Stimulated activated CD4-positive, alpha-beta T cell treated with anti-CD3 and anti-CD28 coated beads, Interleukin-1b, Interleukin-23, amount 100 ng/mL, for 1 hour (primary cell): Measurements from ENCODE around the gene TMEM106B.
"Not testable (repeated sequence)": the region's sequence is repeated elsewhere in the genome, so short reads cannot be mapped to it uniquely, and the experiment has no call there.

ENCODE experiments used
- DNase-seq, 2 donors: peaks; one replicate each; pipeline ENCODE4 v3.0.0-alpha.2; 2020; ENCODE audit warnings: low read depth in 2 of 2

The TMEM106B gene

DNA sequence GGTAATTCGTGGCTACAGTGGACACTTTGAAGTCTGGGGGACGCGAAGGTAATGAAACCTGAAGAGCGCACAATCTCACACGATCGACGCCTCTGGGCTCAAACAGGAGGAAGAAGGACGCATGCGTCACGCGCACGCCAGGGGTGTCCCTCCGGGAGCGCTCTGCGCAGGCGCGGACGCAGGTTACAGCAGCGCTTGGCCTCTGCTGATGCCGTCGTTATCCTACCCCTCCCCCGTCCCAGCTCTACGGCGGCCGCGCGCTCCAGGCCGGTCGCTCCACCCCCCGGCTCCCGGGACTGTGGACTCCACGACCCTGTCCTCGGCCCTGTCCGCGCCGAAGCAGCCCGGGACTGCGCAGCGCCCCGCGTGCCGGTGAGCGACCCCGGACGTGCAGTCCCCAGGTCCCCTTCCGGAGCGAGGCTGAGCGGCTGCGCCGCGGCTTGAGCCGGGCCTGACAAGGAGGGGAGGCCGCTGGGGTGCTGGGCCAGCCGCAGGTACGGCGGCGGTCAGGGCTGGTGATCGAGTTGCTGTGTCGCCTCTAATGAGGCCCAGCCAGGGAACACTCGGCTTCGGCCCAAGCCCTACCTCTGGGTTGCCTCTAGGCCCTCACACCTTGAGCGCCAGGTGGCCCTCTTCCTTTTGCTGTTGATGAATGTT lies at the start of gene TMEM106B:
Gene TMEM106B, plus strand, starts transcription at position 241 of the 657 bp plus-strand sequence. CDS start 3,517 bp downstream, outside the sequence.
- peak; percentile 91 to 93 for DNase-seq

DNA sequence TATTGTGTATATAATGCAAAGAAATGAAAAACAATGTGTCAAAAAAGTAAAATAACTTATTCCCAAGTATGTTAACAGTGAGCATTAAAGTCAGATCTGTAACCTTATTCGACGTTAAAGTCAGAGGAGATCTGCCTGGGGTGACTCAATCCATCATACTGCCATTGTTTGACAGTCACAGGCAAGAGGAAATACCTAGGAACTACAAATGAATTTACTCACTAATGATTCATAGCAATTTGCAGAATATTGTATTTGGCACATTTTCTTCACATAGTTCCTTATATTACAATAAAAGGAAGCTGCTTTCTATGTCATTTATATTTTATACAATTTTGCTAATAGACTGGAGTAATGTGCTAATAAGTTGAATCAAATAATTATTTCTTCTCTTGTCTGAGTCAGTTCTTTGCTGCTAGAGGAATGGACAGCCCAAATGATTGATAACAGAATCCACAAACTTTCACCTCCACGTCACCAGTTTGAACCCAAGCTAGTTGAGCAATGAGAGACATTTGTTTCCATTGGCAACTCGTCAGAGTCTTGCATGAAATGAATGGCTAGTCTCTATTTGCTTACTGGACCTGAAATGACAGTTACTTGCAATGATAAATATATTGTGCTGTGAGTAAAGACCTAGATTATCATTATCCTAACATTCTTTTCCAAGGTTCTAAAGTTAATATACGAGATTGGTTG lies 48.5 kb upstream of the TMEM106B start:
- DNase-seq, result no peak

DNA sequence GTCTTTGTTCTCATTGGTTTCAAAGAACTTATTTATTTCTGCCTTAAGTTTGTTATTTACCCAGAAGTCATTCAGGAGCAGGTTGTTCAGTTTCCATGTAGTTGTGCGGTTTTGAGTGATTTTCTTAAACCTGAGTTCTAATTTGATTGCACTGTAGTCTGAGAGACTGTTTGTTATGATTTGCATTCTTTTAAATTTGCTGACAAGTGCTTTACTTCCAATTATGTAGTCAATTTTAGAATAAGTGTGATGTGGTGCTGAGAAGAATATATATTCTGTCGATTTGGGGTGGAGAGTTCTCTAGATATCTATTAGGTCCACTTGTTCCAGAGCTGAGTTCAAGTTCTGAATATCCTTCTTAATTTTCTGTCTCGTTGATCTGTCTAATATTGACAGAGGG lies 43.0 kb upstream of the TMEM106B start:
- DNase-seq, result not testable (repeated sequence)

DNA sequence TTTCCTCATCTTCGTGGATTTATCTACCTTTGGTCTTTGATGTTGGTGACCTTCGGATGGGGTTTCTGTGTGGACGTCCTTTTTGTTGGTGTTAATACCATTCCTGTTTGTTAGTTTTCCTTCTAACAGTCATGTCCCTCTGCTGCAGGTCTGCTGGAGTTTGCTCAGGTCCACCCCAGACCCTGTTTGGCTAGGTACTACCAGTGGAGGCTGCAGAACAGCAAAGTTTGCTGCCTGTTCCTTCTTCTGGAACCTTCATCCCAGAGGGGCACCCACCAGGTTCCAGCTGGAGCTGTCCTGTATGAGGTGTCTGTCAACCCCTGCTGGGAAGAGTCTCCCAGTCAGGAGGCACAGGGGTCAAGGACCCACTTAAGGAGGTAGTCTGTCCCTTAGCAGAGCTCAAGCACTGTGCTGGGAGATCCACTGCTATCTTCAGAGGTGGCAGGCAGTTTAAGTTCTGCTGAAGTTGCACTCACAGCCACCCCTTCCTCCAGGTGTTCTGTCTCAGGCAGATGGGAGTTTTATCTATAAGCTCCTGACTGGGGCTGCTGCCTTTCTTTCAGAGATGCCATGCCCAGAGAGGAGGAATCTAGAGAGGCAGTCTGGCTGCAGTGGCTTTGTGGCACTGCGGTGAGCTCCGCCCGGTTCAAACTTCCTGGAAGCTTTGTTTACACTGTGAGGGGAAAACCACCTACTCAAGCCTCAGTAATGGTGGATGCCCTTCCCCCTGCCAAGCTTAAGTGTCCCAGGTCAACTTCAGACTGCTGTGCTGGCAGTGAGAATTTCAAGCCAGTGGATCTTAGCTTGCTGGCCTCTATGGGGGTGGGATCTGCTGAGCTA lies 40.9 kb upstream of the TMEM106B start:
- peak in 1 of 2 donors; percentile 5 for DNase-seq

DNA sequence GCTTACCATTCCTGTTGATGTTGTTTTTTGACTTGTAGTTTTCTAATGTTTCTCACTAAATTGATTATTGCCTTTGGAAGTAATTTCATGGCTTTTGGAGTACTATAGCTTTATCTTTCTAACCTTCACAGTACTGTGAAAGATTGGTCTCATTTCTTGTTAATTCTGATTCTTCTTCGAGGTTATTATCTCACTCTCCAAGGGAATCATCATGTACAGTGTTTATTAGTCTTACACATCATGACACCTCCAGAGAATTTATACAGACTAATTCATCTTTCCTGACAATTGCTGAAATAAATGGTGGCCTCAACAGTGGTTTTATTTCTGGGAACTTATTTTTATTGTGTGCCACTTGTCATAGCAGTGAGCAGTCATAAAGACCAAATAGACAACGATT lies 37.4 kb upstream of the TMEM106B start:
- no peak for DNase-seq

DNA sequence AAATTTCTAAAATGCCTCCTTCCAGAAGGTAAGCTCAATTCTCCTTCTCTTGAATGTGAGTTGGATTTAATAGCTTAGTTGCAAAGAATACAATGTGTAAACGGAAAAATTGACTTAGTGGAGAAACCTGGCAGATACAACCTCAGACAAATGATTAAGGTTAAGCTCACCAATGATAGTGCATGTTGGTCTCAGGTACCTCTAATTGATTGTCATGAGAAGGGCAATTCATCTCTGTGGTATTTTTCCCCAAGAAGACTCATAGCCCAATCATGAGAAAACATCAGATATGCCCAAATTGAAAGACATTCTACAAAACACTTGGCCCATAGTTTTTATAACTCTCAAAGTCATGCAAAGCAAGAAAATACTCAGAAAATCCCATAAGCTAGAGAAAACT lies 36.2 kb upstream of the TMEM106B start:
- no peak for DNase-seq

DNA sequence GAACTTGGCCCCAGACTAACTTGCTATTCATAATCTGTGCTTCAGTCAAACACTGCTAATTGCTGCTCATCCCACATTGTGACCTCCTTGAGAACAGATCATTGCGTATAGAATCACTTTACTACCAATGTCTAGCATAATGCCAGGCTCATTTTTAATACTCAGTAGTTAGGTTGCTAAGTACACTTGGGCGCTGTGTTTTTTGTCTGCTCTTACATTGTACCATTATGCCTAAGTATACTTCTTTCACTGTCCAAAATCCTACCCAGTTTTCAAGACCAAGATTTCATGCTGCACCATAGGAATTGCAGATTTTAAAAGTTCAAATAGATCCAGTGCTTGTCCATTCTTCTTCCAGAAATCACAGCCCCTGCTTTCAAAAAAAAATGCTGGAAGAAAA lies 32.8 kb upstream of the TMEM106B start:
- DNase-seq, result no peak

DNA sequence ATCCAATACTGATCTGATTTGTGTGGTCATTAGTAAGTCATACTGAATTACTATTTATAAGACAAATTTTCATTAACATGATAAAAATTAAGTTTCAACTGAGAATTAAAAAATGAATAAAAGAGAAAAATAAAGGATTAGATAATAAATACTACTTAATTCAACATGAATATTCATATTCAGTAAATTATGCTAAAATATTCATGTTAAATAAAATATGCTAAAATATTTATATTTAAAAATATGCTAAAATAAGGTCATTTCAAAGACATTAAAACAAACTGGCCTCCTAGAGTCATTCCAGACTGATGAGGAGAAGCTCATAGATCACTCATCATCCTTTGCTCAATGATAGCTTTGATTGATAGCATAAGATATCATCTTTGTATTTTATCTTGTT lies 16.7 kb upstream of the TMEM106B start:
- DNase-seq, result no peak

DNA sequence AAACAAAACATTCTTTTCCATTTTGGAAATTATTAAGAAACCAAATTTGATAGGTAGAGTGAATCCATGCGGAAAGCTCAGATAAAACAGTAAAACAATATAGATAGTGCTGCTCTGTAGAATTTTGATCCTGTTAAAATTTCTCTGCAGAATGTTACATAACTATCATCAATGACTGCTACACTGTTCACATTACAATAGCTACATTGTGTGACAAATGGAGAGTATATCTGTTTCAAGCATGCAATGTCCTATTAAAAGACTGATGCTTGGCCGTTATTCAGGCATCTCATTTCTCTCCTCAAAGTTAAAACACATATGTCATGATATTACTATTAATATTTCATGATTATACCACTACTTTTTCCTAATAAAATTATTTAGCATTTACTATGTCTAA lies 14.7 kb upstream of the TMEM106B start:
- DNase-seq, result no peak

DNA sequence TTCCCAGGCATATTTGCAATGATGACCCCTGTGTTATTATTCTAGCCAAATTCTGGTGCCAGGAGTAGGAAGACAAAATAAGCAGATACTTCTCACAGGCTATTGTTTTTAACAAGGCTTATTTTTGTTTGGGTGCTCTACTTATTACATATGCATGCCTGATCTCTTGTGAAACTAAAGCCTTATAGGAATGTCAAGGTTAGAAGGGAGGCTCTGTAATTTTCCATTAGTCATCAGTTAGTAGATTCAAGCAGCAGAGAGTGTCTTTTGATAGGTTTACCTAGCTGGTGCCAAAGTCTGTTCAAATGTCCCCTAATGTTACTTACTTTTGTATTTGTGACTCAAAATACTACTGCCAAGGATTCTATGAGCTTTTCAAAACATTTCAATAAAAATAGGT lies 11.7 kb upstream of the TMEM106B start:
- no peak for DNase-seq

DNA sequence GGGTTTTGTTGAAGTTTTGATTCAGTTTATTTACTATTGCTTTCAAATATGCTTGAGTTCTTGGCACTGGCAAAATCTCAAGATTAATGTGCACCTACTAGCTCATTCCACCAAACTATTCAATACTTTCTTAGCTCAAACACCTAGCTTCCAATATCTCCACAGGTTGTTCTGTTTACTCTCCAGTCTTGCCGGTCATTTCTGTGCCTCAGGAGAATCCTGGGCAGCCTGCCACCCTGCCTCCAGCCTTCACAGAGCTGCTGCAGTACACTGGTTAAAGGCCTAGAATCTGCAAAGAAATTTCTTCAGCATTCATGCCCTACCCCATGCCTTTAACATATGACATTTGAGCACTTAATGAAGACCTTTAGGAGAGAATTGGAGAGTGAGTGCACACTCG lies 4.0 kb upstream of the TMEM106B start:
- DNase-seq, result no peak

DNA sequence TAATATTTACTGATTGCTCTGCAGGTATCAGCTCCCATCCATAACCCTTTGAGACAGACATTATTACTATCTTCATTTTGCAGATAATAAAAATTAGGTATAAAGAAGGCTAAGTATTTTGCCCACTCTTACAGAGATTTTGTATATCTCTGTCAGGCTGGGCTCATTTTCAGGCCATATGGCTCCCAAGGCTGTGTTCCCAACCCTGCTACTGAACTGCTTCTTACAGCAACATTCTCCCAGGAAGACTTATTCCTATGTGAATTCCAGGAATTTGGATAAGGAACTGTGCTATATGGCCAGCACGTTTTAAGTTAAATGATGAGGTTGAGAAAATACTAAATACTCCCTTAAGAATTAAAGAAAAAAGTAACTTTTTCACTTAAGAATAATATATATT lies 1.9 kb upstream of the TMEM106B start:
- no peak for DNase-seq

DNA sequence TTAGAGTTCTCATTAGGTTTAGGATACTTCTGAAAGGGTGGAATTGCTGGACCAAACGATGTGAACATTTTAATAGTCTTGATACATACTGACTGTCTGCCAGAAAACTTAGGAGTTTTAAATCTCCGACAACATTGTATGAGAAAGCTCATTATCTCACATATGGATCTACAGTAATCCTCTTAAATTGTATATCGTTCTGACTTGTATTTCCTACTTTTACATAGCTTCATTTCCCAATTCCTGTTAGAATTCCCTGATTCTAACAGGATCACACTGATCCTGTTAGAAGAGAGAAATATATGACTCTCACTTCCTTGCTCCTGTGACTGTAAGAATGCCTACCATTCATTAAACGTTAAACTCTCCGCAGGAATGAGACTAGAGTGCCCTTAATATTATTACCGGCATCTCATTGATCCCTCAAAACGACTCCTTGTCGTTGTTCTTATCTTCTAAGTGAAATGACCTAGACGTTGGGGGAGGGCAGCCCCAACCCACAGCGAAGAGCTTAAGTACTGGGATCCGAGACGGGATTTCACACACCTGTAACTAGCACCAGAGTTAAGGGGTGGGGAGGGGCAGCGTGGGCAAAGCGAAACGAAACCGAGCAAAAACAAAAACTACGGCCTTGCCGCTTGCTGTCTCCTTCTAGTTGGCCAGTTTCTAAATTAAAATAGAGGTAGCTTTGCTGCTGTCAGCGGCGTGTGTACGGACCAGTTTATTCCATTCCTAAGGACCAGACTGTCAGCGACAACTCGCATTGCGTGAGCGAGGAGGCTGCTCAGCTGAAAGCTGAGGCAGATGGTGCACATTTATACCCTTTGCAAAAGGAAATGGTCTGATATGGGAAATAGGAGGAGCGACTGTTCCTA lies 678 bp upstream of the TMEM106B start:
- no peak for DNase-seq

DNA sequence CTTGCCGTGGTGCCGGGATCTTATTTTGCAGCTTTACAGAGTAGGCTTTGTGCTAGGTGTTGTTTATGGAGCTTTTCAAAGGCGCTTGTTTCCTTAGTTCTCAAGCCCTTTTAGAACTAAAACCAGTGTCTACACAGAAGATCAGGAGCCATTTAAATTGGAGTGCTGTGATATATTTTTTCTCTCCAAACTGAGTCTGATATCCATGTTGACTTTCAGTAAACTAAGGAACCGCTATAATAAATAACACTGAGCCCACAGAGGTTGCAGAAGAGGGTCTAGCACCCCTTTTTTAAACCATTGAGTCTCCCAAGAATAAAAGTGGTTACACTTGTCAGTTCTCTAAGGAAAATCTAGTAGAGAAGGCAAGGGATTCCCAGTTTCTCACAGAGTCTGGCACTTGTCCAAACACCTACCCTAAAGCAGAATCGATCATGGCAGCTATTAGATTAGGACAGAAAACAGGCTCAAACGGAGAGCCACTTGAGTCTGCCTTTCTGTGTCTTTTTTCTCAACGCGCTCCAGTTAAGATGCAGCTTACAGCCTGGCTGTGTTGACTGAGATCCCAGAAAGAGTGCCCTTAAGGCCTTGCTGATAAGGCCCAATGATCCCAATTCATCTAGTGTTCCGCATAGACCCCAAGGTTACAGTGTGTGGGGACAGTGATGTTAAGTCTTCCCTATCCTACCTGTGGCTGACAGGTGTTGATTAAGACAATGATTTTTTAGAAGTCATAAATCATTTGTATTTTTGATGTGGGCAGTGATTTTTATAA lies 804 bp downstream of the TMEM106B start:
- no peak for DNase-seq

DNA sequence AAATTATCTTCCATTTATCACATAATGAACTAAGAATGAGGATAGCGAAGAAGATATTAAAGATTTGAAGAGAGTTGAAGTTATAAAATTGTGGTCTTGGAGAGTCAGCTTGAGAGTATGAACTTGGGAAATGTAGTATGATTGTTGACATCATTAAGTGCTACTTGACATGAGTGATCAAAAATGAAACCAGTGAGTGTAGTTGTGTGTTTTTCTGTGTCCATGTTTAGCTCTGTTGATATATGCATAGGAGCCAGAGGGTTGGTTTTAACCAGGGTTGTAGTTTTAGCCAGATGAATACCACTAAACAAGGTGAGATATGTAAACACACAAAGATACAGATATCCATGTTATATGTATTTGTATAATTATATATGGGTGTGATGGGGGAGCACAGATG lies 6.2 kb downstream of the TMEM106B start:
- DNase-seq, result no peak

DNA sequence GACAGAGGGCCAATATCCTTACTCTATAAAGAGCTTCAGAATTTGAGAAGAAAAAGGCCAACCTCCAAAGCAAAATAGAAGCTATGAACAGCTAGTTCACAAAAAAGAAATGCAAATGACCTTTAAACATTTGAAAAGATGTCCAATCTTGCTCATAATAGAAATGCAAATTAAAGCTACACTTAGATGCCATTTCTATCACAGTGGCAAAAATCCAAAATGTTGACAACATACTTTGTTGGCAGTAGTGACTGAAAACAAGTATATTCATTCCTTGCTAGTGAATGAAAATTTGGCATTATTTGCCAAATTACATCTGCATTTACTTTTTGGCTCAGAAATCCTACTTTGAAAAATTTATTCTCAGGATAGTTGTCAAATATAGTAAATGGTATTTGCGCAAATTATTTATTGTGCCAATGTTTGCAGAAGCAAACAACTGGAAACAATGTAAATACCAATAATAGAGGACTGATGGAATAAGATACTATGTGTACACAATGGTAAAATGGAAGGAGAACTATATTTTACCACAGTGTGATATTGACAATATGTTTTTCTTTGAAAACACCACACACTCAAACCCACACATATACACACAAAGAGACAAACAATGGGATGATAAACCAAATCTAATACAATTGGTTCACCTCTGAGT lies 9.4 kb downstream of the TMEM106B start:
- no peak for DNase-seq

DNA sequence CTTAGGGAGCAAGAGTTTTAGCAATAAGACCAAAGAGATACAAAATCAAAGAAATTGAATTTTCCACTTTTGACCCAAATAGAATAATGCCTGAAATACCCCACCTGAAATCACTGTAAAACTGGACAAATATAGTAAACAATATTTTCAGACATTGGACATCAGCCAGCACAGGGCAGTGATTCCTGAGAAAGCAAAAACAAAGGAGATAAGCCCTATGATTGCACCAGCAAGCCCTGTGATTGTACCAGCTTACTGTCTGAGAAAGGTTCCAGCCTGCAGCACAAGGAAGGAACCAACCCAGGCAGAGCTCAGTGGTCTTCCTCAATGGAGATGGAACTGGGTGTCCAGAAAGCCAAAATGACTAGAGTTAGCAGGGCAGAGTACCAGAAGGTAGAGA lies 10.3 kb downstream of the TMEM106B start:
- DNase-seq, result no peak

DNA sequence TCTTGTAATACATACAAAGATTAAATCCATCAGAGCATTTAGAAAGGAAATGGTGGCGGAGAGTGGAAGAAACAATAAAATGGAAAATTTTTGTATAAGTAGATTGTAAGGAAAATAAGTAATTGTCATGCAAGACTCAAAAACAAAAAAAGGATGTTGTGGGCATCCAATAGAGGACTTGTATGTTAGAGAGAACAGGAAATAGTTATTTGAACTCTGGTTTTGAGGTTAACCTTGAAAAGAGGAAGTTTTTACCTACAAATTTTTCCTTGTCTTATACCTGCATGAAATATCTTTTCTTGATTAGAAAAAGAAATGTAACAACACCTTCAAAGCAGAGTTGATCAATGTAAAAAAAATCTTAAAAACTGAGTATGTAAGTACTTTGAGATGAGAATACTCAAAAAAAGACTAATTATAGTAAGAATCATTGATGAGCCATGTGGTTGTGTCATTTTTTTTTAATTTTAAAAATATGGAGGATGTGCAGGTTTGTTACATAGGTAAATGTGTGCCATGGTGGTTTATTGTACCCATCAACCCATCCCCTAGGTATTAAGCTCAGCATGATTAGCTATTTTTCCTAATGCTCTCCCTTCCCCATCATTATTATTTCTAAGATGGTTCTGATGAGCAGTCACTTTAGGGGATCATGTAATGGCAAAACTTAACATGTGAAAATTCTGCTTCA lies 11.9 kb downstream of the TMEM106B start:
- no peak for DNase-seq

DNA sequence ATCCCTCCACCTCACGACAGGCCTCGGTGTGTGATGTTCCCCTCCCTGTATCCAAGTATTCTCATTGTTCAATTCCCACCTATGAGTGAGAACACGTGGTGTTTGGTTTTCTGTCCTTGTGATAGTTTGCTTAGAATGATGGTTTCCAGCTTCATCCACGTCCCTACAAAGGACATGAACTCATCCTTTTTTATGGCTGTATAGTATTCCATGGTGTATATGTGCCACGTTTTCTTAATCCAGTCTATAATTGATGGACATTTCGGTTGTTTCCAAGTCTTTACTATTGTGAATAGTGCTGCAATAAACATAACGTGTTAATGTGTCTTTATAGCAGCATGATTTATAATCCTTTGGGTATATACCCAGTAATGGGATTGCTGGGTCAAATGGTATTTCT lies 13.9 kb downstream of the TMEM106B start:
- DNase-seq, result not testable (repeated sequence)

DNA sequence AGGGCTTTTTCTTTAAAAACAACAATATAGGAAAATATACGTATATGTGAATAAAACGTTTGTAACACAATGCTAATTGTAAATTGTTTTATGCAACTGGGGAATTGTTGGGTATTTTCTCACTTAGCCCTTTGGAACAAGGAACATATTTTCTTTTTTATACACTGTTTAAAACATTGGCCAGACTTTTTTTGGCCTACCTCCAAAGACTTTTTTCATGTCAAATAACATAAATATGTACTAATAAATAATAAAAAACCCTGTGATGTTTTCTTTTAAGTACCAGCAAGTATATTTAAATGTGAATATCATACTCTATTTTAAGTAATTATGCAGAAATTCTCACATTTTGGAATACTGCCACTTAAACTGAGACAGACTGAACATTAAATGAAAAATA lies 15.7 kb downstream of the TMEM106B start:
- no peak for DNase-seq
